T-cell (primary cell): ENCODE data around the gene EFCAB6. TPM values are rescaled to one million over a fixed set of nuclear protein-coding genes. Genes with fewer than 3 reads are reported as not detected.

Experiments used
- ATAC-seq, 4 experiments: fragments of 200-7000 bp in 3 of 4; fragments of 150-1000 bp in 1 of 4; cut with Tn5 transposase; replicated peaks in 1 of 4; 1 replicate in 3 of 4; 2 replicates in 1 of 4; pipeline ENCODE4 v1.10.0; 2021; ENCODE audit warnings: moderate library complexity in 3 of 4, mild to moderate bottlenecking in 2 of 4, moderate number of reproducible peaks in 1 of 4
- CTCF ChIA-PET, 2 donors: fragments of 300-600 bp; sonication (Branson Sonifier 250); formaldehyde crosslinking; loops; one replicate each; lab custom pipeline; 2022; ENCODE audit warnings: antibody characterized with exemption in 2 of 2; lab: Charles Lee
- POLR2A ChIA-PET, 2 donors: fragments of 300-600 bp; sonication (Branson Sonifier 250); formaldehyde crosslinking; loops; one replicate each; lab custom pipeline; 2022; ENCODE audit warnings: antibody characterized with exemption in 2 of 2; lab: Charles Lee
- DNase-seq, 35 experiments: peaks; one replicate each; pipeline versions ENCODE4 v3.0.0 to v3.0.0-alpha.2; 2013 to 2023
- H3K27ac ChIP-seq: one replicate; pipeline ENCODE4 v1.5.1; 2013; ENCODE audit warnings: low read length
- H3K27me3 ChIP-seq, 2 experiments: replicated peaks in 1 of 2; 1 replicate in 1 of 2; 2 replicates in 1 of 2; pipeline versions ENCODE4 v1.6.1 to v1.7.0; 2013; ENCODE audit warnings: low read length in 1 of 2, mixed read lengths in 1 of 2; ENCODE audit not compliant: control insufficient read depth in 2 of 2, insufficient read depth in 2 of 2; ENCODE audit errors: extremely low read depth in 1 of 2
- H3K36me3 ChIP-seq, 2 donors: 1 replicate in 1 of 2; 2 replicates in 1 of 2; pipeline versions ENCODE4 v1.6.1 to v1.7.0; 2013; ENCODE audit warnings: low read length in 1 of 2; ENCODE audit not compliant: control insufficient read depth in 2 of 2, insufficient read depth in 1 of 2; ENCODE audit errors: extremely low read depth in 1 of 2
- H3K4me1 ChIP-seq, 2 experiments: 1 replicate in 1 of 2; 2 replicates in 1 of 2; pipeline versions ENCODE4 v1.6.1 to v1.7.0; 2013; ENCODE audit warnings: low read length in 2 of 2, mixed read lengths in 1 of 2; ENCODE audit not compliant: insufficient read depth in 2 of 2, control insufficient read depth in 1 of 2; ENCODE audit errors: extremely low read depth in 1 of 2
- H3K4me3 ChIP-seq, 2 donors: 1 replicate in 1 of 2; 2 replicates in 1 of 2; pipeline versions ENCODE4 v1.5.1 to v1.7.0; 2013; ENCODE audit warnings: mild to moderate bottlenecking in 2 of 2, low read length in 1 of 2, moderate library complexity in 1 of 2; ENCODE audit not compliant: control insufficient read depth in 1 of 2; ENCODE audit errors: extremely low read depth in 1 of 2
- H3K9me3 ChIP-seq: 2 replicates; pipeline ENCODE4 v1.7.0; 2013
- H3K27ac Mint-ChIP-seq, 2 donors: one replicate each; pipeline ENCODE4 v1.8.0; 2020 to 2021; ENCODE audit warnings: mild to moderate bottlenecking in 2 of 2, mixed read lengths in 2 of 2
- H3K27me3 Mint-ChIP-seq, 2 donors: one replicate each; pipeline ENCODE4 v1.8.0; 2021 to 2022; ENCODE audit warnings: mixed read lengths in 2 of 2
- H3K36me3 Mint-ChIP-seq: one replicate; pipeline ENCODE4 v1.8.0; 2021; ENCODE audit warnings: mixed read lengths
- H3K4me1 Mint-ChIP-seq, 3 donors: one replicate each; pipeline ENCODE4 v1.8.0; 2020 to 2022; ENCODE audit warnings: mixed read lengths in 3 of 3, mild to moderate bottlenecking in 1 of 3
- H3K4me3 Mint-ChIP-seq, 3 donors: one replicate each; pipeline ENCODE4 v1.8.0; 2020 to 2022; ENCODE audit warnings: mild to moderate bottlenecking in 3 of 3, mixed read lengths in 3 of 3, moderate library complexity in 3 of 3
- H3K9me3 Mint-ChIP-seq, 3 donors: one replicate each; pipeline ENCODE4 v1.8.0; 2020 to 2022; ENCODE audit warnings: mixed read lengths in 3 of 3
- WGBS: methylation state at CpG from one replicate; pipeline ENCODE4 v1.1.5; 2013; ENCODE audit warnings: missing lambda C conversion rate; ENCODE audit not compliant: insufficient coverage; 5-methylcytosine and 5-hydroxymethylcytosine counted together
- total RNA-seq, 35 experiments: library from RNA in 6 of 35; stranded (reverse) in 6 of 35; fragments of 120-200 nt in 1 of 35; gene quantifications; one replicate each; pipeline versions ENCODE4 v1.2.1 to v1.2.4 and lab custom pipeline; 2013 to 2026

The EFCAB6 gene
- total RNA-seq, 5 donors from 2014 or later (not counting 1 experiment from before 2014, with no cell fraction given): 0.26 to 0.89 (median 0.53) TPM

DNA sequence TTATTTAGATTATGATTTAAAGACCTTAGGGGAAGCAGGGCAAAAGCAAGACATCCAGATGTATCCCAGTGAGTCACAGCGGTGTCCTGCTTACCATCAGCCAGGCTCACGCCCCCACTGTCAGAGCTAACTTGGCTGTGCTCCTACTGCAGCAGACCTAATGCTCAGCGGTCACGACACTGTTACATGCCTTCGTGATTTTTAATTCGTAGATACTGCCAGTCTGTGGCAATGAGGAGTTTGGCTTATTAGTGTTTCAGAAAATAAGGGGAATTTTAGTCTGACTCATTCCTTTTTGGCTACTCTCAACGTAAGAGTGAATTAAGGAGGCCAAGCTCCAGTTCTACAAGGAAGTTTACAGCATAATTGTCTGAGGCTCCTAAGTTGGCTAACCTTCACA, 22.7 kb downstream of the EFCAB6 start:
- WGBS: 89% methylated on average over 6 of the region's 7 CpGs
- Mint-ChIP-seq H3K27me3 (peaks cover 24% of the 10 kb centered on the region in 2 donors), H3K4me3 (no peak overlapping the region), H3K36me3 (no peaks in the 10 kb centered on the region), H3K27ac (no peak overlapping the region), H3K9me3 (no peaks in the 10 kb centered on the region), H3K4me1 (no peaks in the 10 kb centered on the region)
- ChIA-PET POLR2A (no interaction called here), CTCF (no interaction called here)
- no peaks in the 10 kb centered on the region for H3K4me1 ChIP-seq
- DNase-seq (no peak), ATAC-seq (no peak)
- H3K36me3 ChIP-seq: no peaks in the 10 kb centered on the region
- no peak overlapping the region for H3K27ac ChIP-seq
- no peak overlapping the region for H3K4me3 ChIP-seq
- H3K27me3 ChIP-seq: no peaks in the 10 kb centered on the region
- H3K9me3 ChIP-seq: no peaks in the 10 kb centered on the region

GRCh38 chr22:43783777-43784176, 28.3 kb downstream of the EFCAB6 start:
- peaks cover 20 to 28% of the 10 kb centered on the region in 2 donors for H3K27me3 Mint-ChIP-seq
- H3K27ac ChIP-seq: no peak overlapping the region
- ATAC-seq: no peak
- H3K9me3 Mint-ChIP-seq: no peaks in the 10 kb centered on the region
- H3K9me3 ChIP-seq: no peaks in the 10 kb centered on the region
- no peak overlapping the region for H3K4me3 Mint-ChIP-seq
- H3K4me1 ChIP-seq: no peaks in the 10 kb centered on the region
- no peak overlapping the region for H3K4me3 ChIP-seq
- no peaks in the 10 kb centered on the region for H3K36me3 ChIP-seq
- H3K27ac Mint-ChIP-seq: no peak overlapping the region
- ChIA-PET POLR2A (no interaction called here), CTCF (no interaction called here)
- H3K36me3 Mint-ChIP-seq: no peaks in the 10 kb centered on the region
- no peaks in the 10 kb centered on the region for H3K4me1 Mint-ChIP-seq
- DNase-seq: no peak
- WGBS: no CpG with 5 or more reads among the region's 2 CpGs
- no peaks in the 10 kb centered on the region for H3K27me3 ChIP-seq

- Mint-ChIP-seq H3K9me3 (no peaks in the 10 kb centered on the region), H3K4me1 (no peaks in the 10 kb centered on the region), H3K4me3 (no peak overlapping the region), H3K36me3 (no peaks in the 10 kb centered on the region), H3K27me3 (peaks cover 18 to 22% of the 10 kb centered on the region in 2 donors), H3K27ac (no peak overlapping the region)
- H3K4me1 ChIP-seq: no peaks in the 10 kb centered on the region
- CTCF ChIA-PET: no interaction called here
- H3K4me3 ChIP-seq: no peak overlapping the region
- H3K27me3 ChIP-seq: no peaks in the 10 kb centered on the region
- DNase-seq (no peak), ATAC-seq (no peak)
- POLR2A ChIA-PET: no interaction called here
- H3K27ac ChIP-seq: no peak overlapping the region
- no peaks in the 10 kb centered on the region for H3K36me3 ChIP-seq
- H3K9me3 ChIP-seq: no peaks in the 10 kb centered on the region
- no CpG with 5 or more reads among the region's 3 CpGs for WGBS
These were observed 29.7 kb downstream of the EFCAB6 start for GRCh38 chr22:43782448-43782847.

GRCh38 chr22:43777286-43777685, 34.8 kb downstream of the EFCAB6 start:
- DNase-seq (no peak), ATAC-seq (no peak)
- no peaks in the 10 kb centered on the region for H3K4me1 ChIP-seq
- peaks cover 9 to 10% of the 10 kb centered on the region in 2 donors for H3K27me3 Mint-ChIP-seq
- H3K4me1 Mint-ChIP-seq: no peaks in the 10 kb centered on the region
- no peak overlapping the region for H3K27ac Mint-ChIP-seq
- no peaks in the 10 kb centered on the region for H3K9me3 Mint-ChIP-seq
- H3K9me3 ChIP-seq: no peaks in the 10 kb centered on the region
- H3K4me3 ChIP-seq: no peak overlapping the region
- ChIA-PET CTCF (interaction anchor here in 1 of 2 donors (0.6 kb wide), 1 partner anchor 18 kb away, joined by 6 read pairs; no protein-coding TSS in a partner anchor), POLR2A (no interaction called here)
- no peak overlapping the region for H3K4me3 Mint-ChIP-seq
- peaks cover 0 to 3% of the 10 kb centered on the region in 2 experiments for H3K27me3 ChIP-seq
- no peaks in the 10 kb centered on the region for H3K36me3 ChIP-seq
- WGBS: 38% methylated on average over 4 of the region's 4 CpGs
- H3K27ac ChIP-seq: no peak overlapping the region
- no peaks in the 10 kb centered on the region for H3K36me3 Mint-ChIP-seq

DNA sequence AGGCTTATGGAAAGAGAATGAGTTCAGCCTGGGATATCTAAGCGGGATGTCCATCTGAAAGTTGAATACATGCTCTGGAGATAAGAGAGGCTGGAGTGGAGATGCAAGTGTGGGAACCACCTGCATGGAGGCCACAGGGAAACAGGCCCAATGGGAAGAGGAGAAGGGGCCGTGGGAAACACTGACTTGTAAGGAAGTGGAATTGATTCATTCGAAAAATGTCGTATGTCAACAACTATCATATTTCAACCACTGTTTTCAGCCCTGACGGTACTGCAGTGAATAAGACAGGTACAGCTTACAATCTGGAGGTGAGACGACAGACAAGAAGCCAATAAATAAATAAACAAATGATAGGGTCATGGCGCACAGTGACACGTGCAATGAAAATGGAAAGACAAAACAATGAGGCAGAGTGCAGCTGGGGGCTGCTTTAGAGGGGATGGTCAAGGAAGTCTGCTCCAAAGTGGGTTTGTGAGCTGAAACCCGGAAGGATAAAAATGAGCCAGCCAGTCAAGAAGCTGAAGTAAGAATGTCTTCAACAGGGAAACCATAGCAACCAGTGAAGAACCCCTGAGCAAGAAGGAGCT, 35.9 kb downstream of the EFCAB6 start:
- Mint-ChIP-seq H3K27ac (no peak overlapping the region), H3K9me3 (no peaks in the 10 kb centered on the region)

GRCh38 chr22:43774318-43774915, 37.7 kb downstream of the EFCAB6 start:
- Mint-ChIP-seq H3K4me1 (no peaks in the 10 kb centered on the region), H3K4me3 (no peak overlapping the region), H3K27ac (no peak overlapping the region), H3K36me3 (no peaks in the 10 kb centered on the region), H3K9me3 (no peaks in the 10 kb centered on the region), H3K27me3 (peaks cover 6 to 14% of the 10 kb centered on the region in 2 donors)
- H3K27ac ChIP-seq: no peak overlapping the region
- ATAC-seq: no peak
- WGBS: 90% methylated on average over 18 of the region's 21 CpGs
- peaks cover 0 to 6% of the 10 kb centered on the region in 2 experiments for H3K27me3 ChIP-seq
- ChIA-PET CTCF (no interaction called here), POLR2A (no interaction called here)
- H3K36me3 ChIP-seq: no peaks in the 10 kb centered on the region
- no peak for DNase-seq
- H3K4me3 ChIP-seq: no peak overlapping the region
- H3K4me1 ChIP-seq: no peaks in the 10 kb centered on the region
- no peaks in the 10 kb centered on the region for H3K9me3 ChIP-seq

More for the DNA sequence above, 35.9 kb downstream of the EFCAB6 start:
- H3K4me1 ChIP-seq: no peaks in the 10 kb centered on the region
- no peak overlapping the region for H3K4me3 Mint-ChIP-seq
- no peaks in the 10 kb centered on the region for H3K4me1 Mint-ChIP-seq
- ChIA-PET CTCF (no interaction called here), POLR2A (no interaction called here)
- peaks cover 6 to 12% of the 10 kb centered on the region in 2 donors for H3K27me3 Mint-ChIP-seq
- no peak for ATAC-seq
- no peaks in the 10 kb centered on the region for H3K36me3 ChIP-seq
- WGBS: 97% methylated on average over 5 of the region's 9 CpGs
- H3K27ac ChIP-seq: no peak overlapping the region
- H3K36me3 Mint-ChIP-seq: no peaks in the 10 kb centered on the region
- peaks cover 0 to 6% of the 10 kb centered on the region in 2 experiments for H3K27me3 ChIP-seq
- no peak for DNase-seq
- no peaks in the 10 kb centered on the region for H3K9me3 ChIP-seq
- no peak overlapping the region for H3K4me3 ChIP-seq
